GM12875 (cell line): ENCODE measurements around the gene TMUB1.

Experiments used
- H3K4me3 ChIP-seq: one replicate; pipeline ENCODE4 v1.5.1; 2011; ENCODE audit warnings: low read depth, low read length, control low read depth
- TF ChIP-seq, protein P1 (sequence below): IDR thresholded peaks from 2 replicates; pipeline ENCODE4 v1.5.1; 2011; ENCODE audit warnings: low read depth, mild to moderate bottlenecking, control low read depth, inconsistent platforms, low read length, moderate library complexity, borderline replicate concordance; ENCODE audit not compliant: insufficient read depth

The TMUB1 gene

GRCh38 chr7:151121380-151122170 is 38.3 kb upstream of the TMUB1 start:
- TF ChIP-seq, protein P1, sequence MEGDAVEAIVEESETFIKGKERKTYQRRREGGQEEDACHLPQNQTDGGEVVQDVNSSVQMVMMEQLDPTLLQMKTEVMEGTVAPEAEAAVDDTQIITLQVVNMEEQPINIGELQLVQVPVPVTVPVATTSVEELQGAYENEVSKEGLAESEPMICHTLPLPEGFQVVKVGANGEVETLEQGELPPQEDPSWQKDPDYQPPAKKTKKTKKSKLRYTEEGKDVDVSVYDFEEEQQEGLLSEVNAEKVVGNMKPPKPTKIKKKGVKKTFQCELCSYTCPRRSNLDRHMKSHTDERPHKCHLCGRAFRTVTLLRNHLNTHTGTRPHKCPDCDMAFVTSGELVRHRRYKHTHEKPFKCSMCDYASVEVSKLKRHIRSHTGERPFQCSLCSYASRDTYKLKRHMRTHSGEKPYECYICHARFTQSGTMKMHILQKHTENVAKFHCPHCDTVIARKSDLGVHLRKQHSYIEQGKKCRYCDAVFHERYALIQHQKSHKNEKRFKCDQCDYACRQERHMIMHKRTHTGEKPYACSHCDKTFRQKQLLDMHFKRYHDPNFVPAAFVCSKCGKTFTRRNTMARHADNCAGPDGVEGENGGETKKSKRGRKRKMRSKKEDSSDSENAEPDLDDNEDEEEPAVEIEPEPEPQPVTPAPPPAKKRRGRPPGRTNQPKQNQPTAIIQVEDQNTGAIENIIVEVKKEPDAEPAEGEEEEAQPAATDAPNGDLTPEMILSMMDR: no peak
- H3K4me3 ChIP-seq: no peak overlapping the region

- H3K4me3 ChIP-seq: no peak overlapping the region
- TF ChIP-seq, protein P1: no peak
Observed at GRCh38 chr7:151120896-151121295, 37.6 kb upstream of the TMUB1 start.

DNA sequence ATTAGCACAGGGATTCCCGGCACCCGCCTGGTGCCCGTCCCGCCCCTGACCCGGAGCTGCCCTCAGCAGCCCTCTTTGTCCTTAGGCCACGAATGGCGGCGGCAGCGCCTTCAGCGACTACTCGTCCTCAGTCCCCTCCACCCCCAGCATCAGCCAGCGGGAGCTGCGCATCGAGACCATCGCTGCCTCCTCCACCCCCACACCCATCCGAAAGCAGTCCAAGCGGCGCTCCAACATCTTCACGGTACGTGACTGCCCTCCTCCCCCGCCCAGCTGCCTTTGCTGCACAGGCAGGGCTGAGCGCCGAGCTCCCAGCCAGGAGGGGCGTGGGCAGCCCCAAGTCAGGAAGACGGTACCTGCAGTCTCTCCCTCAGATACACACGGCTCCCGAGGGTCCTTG is 36.6 kb upstream of the TMUB1 start:
- TF ChIP-seq, protein P1: no peak

GRCh38 chr7:151119055-151119415 is 35.7 kb upstream of the TMUB1 start:
- no peak overlapping the region for H3K4me3 ChIP-seq
- TF ChIP-seq, protein P1: no peak

More for the DNA sequence above, 36.6 kb upstream of the TMUB1 start:
- H3K4me3 ChIP-seq: no peak overlapping the region

DNA sequence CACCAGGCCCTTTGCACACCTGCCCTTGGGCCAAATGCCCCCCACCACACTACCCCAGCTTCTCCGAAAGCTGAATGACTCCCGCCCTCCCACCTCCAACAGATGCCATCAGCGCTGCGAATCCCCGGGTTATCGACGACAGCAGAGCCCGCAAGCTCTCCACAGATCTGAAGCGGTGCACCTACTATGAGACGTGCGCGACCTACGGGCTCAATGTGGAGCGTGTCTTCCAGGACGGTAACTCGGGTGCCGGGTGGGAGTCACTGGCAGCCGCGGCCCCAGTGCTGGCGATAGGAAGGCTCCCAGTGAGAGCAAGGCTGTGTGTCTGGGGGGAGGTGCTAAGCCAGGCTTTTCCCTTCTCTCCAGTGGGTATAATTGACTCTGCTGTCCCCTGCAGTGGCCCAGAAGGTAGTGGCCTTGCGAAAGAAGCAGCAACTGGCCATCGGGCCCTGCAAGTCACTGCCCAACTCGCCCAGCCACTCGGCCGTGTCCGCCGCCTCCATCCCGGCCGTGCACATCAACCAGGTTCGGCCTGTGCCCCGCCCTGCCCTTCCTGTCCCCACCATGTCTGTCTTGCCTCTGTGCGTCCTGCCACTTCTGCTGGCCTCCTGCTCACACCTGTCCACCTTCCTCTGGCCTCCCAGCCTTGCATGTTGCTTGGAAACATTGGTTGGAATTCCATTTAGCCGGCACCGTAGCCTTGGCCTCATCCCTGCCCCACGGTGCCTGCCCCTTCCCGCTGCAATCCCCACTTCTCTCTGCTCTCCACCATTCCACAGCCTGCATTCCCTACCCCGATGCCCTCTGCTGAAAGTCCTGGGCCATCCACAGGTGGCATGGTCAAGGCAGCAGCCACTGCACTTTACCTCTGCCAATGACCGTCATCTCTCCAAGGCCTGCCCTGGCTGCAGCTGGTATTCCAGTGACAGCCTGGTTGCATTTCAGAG is 35.1 kb upstream of the TMUB1 start:
- H3K4me3 ChIP-seq: no peak overlapping the region
- TF ChIP-seq, protein P1: no peak

DNA sequence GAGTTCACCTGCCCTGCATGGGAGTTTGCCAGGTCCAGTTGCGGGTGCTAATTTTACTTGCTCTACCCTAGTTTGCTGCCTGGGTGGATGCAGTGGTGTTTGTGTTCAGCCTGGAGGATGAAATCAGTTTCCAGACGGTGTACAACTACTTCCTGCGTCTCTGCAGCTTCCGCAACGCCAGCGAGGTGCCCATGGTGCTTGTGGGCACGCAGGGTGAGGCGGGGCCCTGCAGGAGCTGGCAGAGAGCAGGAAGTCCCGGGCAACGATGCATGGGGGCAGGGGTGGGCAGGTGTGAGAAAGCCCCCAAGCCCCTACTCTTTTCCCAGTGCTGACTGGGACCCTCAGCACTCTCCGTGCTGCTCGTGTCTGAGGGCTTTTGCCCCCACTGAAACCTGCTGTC is 34.3 kb upstream of the TMUB1 start:
- no peak overlapping the region for H3K4me3 ChIP-seq
- TF ChIP-seq, protein P1: no peak
